ENCODE results near the gene SMARCD1. TPM values are rescaled to one million over a fixed set of nuclear protein-coding genes. Genes with fewer than 3 reads are reported as not detected.

Gene SMARCD1
- total RNA-seq, 4 donors from 2014 or later = 45.9 to 97.2 (median 65.3) TPM

GRCh38 chr12:50085615-50086072 is 502 bp downstream of the SMARCD1 start:
- WGBS, 2 donors = 8 to 9% methylated on average over 8 of the region's 8 CpGs
- H3K27me3 ChIP-seq = no peaks in the 10 kb centered on the region
- H3K36me3 ChIP-seq = peaks cover 0 to 43% (median 14%) of the 10 kb centered on the region in 3 donors
- H3K27ac ChIP-seq = peak overlapping the region; percentile 92 to 97 (median 96)
- TF ChIP-seq POLR2A (IDR thresholded peaks at IDR 0.05) (no peak), CTCF (IDR thresholded peaks at IDR 0.05) (no peak), EP300 (IDR thresholded peaks at IDR 0.05) (no peak)
- H3K4me1 ChIP-seq = peaks cover 0 to 56% (median 8%) of the 10 kb centered on the region in 4 donors
- H3K4me3 ChIP-seq = peak overlapping the region; percentile 71 to 93 (median 80)
- DNase-seq (ENCODE audit: low spot score in 2 of 2) = no peak
- no peaks in the 10 kb centered on the region for H3K9me3 ChIP-seq

GRCh38 chr12:50086148-50086547 is 1.0 kb downstream of the SMARCD1 start:
- TF ChIP-seq EP300 (IDR thresholded peaks at IDR 0.05) (no peak), POLR2A (IDR thresholded peaks at IDR 0.05) (no peak), CTCF (IDR thresholded peaks at IDR 0.05) (no peak)
- H3K27me3 ChIP-seq = no peaks in the 10 kb centered on the region
- peak overlapping the region; percentile 71 to 93 (median 80) for H3K4me3 ChIP-seq
- no peak for DNase-seq (ENCODE audit: low spot score in 2 of 2)
- peaks cover 0 to 51% (median 7%) of the 10 kb centered on the region in 4 donors for H3K4me1 ChIP-seq
- H3K27ac ChIP-seq = peak overlapping the region in 2 of 4 donors; percentile 95 to 97
- 82 to 85% methylated on average over 5 of the region's 5 CpGs for WGBS, 2 donors
- H3K9me3 ChIP-seq = no peaks in the 10 kb centered on the region
- peaks cover 0 to 48% (median 18%) of the 10 kb centered on the region in 3 donors for H3K36me3 ChIP-seq

- Histone ChIP-seq H3K4me1 (peaks cover 0 to 48% (median 7%) of the 10 kb centered on the region in 4 donors), H3K4me3 (no peak overlapping the region), H3K27me3 (no peaks in the 10 kb centered on the region), H3K27ac (peak overlapping the region in 1 of 4 donors; percentile 40), H3K9me3 (no peaks in the 10 kb centered on the region), H3K36me3 (peaks cover 5 to 58% (median 21%) of the 10 kb centered on the region in 3 donors)
- TF ChIP-seq CTCF (IDR thresholded peaks at IDR 0.05) (no peak), POLR2A (IDR thresholded peaks at IDR 0.05) (no peak), EP300 (IDR thresholded peaks at IDR 0.05) (no peak)
- WGBS, 2 donors = 82 to 84% methylated on average over 9 of the region's 9 CpGs
- DNase-seq (ENCODE audit: low spot score in 2 of 2) = no peak
Measured at GRCh38 chr12:50087151-50087550, 2.0 kb downstream of the SMARCD1 start.

GRCh38 chr12:50087995-50088394 is 2.9 kb downstream of the SMARCD1 start:
- 21 to 24% methylated on average over 3 of the region's 3 CpGs for WGBS, 2 donors
- Histone ChIP-seq H3K4me3 (no peak overlapping the region), H3K36me3 (peaks cover 5 to 66% (median 26%) of the 10 kb centered on the region in 3 donors), H3K27me3 (no peaks in the 10 kb centered on the region), H3K27ac (peak overlapping the region in 1 of 4 donors; percentile 40), H3K9me3 (no peaks in the 10 kb centered on the region), H3K4me1 (peaks cover 0 to 48% (median 7%) of the 10 kb centered on the region in 4 donors)
- no peak for TF ChIP-seq POLR2A (IDR thresholded peaks at IDR 0.05)
- no peak for TF ChIP-seq CTCF (IDR thresholded peaks at IDR 0.05)
- no peak for TF ChIP-seq EP300 (IDR thresholded peaks at IDR 0.05)
- DNase-seq (ENCODE audit: low spot score in 2 of 2) = no peak

- Histone ChIP-seq H3K27ac (peak overlapping the region in 1 of 4 donors; percentile 20), H3K27me3 (no peaks in the 10 kb centered on the region), H3K9me3 (no peaks in the 10 kb centered on the region), H3K4me1 (peaks cover 0 to 43% (median 7%) of the 10 kb centered on the region in 4 donors), H3K36me3 (peaks cover 5 to 74% (median 31%) of the 10 kb centered on the region in 3 donors), H3K4me3 (no peak overlapping the region)
- peak in 1 of 2 donors; percentile 69 for DNase-seq (ENCODE audit: low spot score in 2 of 2)
- TF ChIP-seq POLR2A (IDR thresholded peaks at IDR 0.05) (no peak), CTCF (IDR thresholded peaks at IDR 0.05) (peak; percentile 58 to 79 (median 66))
- WGBS, 2 donors = 40 to 56% methylated on average over 3 of the region's 3 CpGs
Measured at GRCh38 chr12:50088577-50089335, 3.6 kb downstream of the SMARCD1 start.
